Liver (tissue), 9 donors: ENCODE data around the gene NECTIN4. TPM values are rescaled to one million over a fixed set of nuclear protein-coding genes. Genes with fewer than 3 reads are reported as not detected.

ENCODE experiments used
- DNase-seq: peaks from one replicate; pipeline ENCODE4 v3.0.0-alpha.2; 2017; ENCODE audit warnings: low spot score
- H3K27ac ChIP-seq, 2 donors: one replicate each; pipeline ENCODE4 v1.7.0; 2013; ENCODE audit warnings: inconsistent platforms in 2 of 2, low read length in 2 of 2, control low read depth in 1 of 2, low read depth in 1 of 2, mild to moderate bottlenecking in 1 of 2
- H3K27me3 ChIP-seq, 4 donors: one replicate each; pipeline versions ENCODE4 v1.6.1 to v1.7.0; 2013; ENCODE audit warnings: low read length in 3 of 4, inconsistent platforms in 1 of 4, mild to moderate bottlenecking in 1 of 4, moderate library complexity in 1 of 4; ENCODE audit not compliant: control insufficient read depth in 4 of 4, insufficient read depth in 4 of 4
- H3K36me3 ChIP-seq, 4 donors: one replicate each; pipeline versions ENCODE4 v1.6.1 to v1.7.0; 2013; ENCODE audit warnings: low read length in 3 of 4, mild to moderate bottlenecking in 3 of 4, low read depth in 1 of 4, moderate library complexity in 1 of 4; ENCODE audit not compliant: control insufficient read depth in 4 of 4, insufficient read depth in 3 of 4
- H3K4me1 ChIP-seq, 4 donors: one replicate each; pipeline versions ENCODE4 v1.6.1 to v1.7.0; 2013; ENCODE audit warnings: low read length in 3 of 4, mild to moderate bottlenecking in 3 of 4, moderate library complexity in 1 of 4; ENCODE audit not compliant: control insufficient read depth in 4 of 4, insufficient read depth in 4 of 4
- H3K4me3 ChIP-seq, 3 donors: one replicate each; pipeline versions ENCODE4 v1.6.1 to v1.7.0; 2013; ENCODE audit warnings: low read length in 3 of 3, control low read depth in 1 of 3, low read depth in 1 of 3, mild to moderate bottlenecking in 1 of 3
- H3K9ac ChIP-seq, 2 donors: one replicate each; pipeline ENCODE4 v1.7.0; 2013; ENCODE audit warnings: low read length in 2 of 2, mild to moderate bottlenecking in 2 of 2, moderate library complexity in 2 of 2, control low read depth in 1 of 2, low read depth in 1 of 2
- H3K9me3 ChIP-seq, 4 donors: one replicate each; pipeline versions ENCODE4 v1.6.1 to v1.7.0; 2013; ENCODE audit warnings: low read length in 3 of 4; ENCODE audit not compliant: control insufficient read depth in 4 of 4
- ATF3 ChIP-seq: IDR thresholded peaks from 2 replicates; pipeline ENCODE4 v1.6.1; 2016; ENCODE audit warnings: antibody characterized with exemption
- EGR1 ChIP-seq, 2 donors: IDR thresholded peaks; 2 replicates each; pipeline ENCODE4 v1.6.1; 2016 to 2018; ENCODE audit warnings: antibody characterized with exemption in 2 of 2, low read depth in 2 of 2
- FOXA1 ChIP-seq: IDR thresholded peaks from 2 replicates; pipeline ENCODE4 v1.6.1; 2016; ENCODE audit warnings: antibody characterized with exemption
- FOXA2 ChIP-seq: IDR thresholded peaks from 2 replicates; pipeline ENCODE4 v1.6.1; 2016; ENCODE audit warnings: antibody characterized with exemption
- GABPA ChIP-seq, 2 donors: IDR thresholded peaks in 1 of 2; conservative IDR thresholded peaks in 1 of 2; 2 replicates each; pipeline ENCODE4 v1.6.1; 2016; ENCODE audit warnings: antibody characterized with exemption in 2 of 2, mild to moderate bottlenecking in 1 of 2, moderate library complexity in 1 of 2
- HNF4A ChIP-seq, 2 donors: conservative IDR thresholded peaks; 2 replicates each; pipeline ENCODE4 v1.6.1; 2016; ENCODE audit warnings: antibody characterized with exemption in 2 of 2, mild to moderate bottlenecking in 2 of 2
- HNF4G ChIP-seq: IDR thresholded peaks from 2 replicates; pipeline ENCODE4 v1.6.1; 2016; ENCODE audit warnings: antibody characterized with exemption
- JUND ChIP-seq, 2 donors: IDR thresholded peaks; 2 replicates each; pipeline ENCODE4 v1.6.1; 2016; ENCODE audit warnings: antibody characterized with exemption in 2 of 2
- MAX ChIP-seq: IDR thresholded peaks from 2 replicates; pipeline ENCODE4 v1.6.1; 2016; ENCODE audit warnings: antibody characterized with exemption
- NR2F2 ChIP-seq: IDR thresholded peaks from 2 replicates; pipeline ENCODE4 v1.6.1; 2016; ENCODE audit warnings: antibody characterized with exemption
- RAD21 ChIP-seq, 2 donors: IDR thresholded peaks; 2 replicates each; pipeline ENCODE4 v1.6.1; 2016; ENCODE audit warnings: antibody characterized with exemption in 2 of 2, mild to moderate bottlenecking in 2 of 2
- RXRA ChIP-seq, 2 donors: IDR thresholded peaks; 2 replicates each; pipeline ENCODE4 v1.6.1; 2017 to 2018; ENCODE audit warnings: antibody characterized with exemption in 2 of 2, mild to moderate bottlenecking in 1 of 2
- SP1 ChIP-seq: IDR thresholded peaks from 2 replicates; pipeline ENCODE4 v1.6.1; 2018; ENCODE audit warnings: antibody characterized with exemption, mild to moderate bottlenecking
- YY1 ChIP-seq: IDR thresholded peaks from 2 replicates; pipeline ENCODE4 v1.6.1; 2016; ENCODE audit warnings: antibody characterized with exemption, mild to moderate bottlenecking
- WGBS: extraction: QIAGEN DNeasy Blood & Tissue Kit; methylation state at CpG from one replicate; pipeline ENCODE4 v1.1.7; 2013; 5-methylcytosine and 5-hydroxymethylcytosine counted together
- polyA plus RNA-seq, 2 donors: library from polyadenylated mRNA; stranded (reverse) in 1 of 2; unstranded in 1 of 2; fragments of 200-250 nt in 1 of 2; fragments of >200 nt in 1 of 2; fragmentation: Nextera tagmentation in 1 of 2; extraction: Ambion mirVana in 1 of 2; gene quantifications; one replicate each; pipeline versions ENCODE4 v1.2.1 to v1.2.3, GENCODE V29; 2013 to 2015
- total RNA-seq, 2 donors: library from RNA; depleted of rRNA; stranded (reverse); fragments of >200 nt; gene quantifications; one replicate each; pipeline ENCODE4 v1.2.3, GENCODE V29; 2014
- TF ChIP-seq, protein P1 (sequence below): IDR thresholded peaks from 2 replicates; pipeline ENCODE4 v1.6.1; 2016; ENCODE audit warnings: antibody characterized with exemption
- TF ChIP-seq, protein P2 (sequence below): IDR thresholded peaks from 2 replicates; pipeline ENCODE4 v1.6.1; 2016; ENCODE audit warnings: antibody characterized with exemption, mild to moderate bottlenecking
- donor health status: healthy.
- donor health status: healthy.
- donor health status: healthy.
- donor health status: healthy.
- donor health status: healthy.

The NECTIN4 gene
- total and polyA plus RNA-seq, 4 donors, result 0.01 TPM; not detected in 3

DNA sequence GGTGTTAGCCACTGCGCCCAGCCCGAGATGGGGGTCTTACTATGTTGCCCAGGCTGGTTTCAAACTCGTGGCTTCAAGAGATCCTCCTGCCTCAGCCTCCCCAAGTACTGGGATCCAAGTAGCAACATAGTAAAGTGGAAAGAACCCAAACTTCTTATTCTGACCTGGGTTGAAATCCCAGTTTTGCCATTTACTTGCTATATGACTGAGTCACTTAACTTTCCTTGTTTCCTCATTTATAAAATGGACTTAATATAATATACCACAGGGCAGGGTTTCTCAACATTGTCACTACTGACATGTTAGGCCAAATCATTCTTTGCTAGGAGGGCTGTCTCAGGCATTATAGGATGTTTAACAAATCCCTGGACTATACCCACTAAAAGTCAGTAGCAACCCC, 21.8 kb upstream of the NECTIN4 start:
- Histone ChIP-seq H3K4me3 (no peak overlapping the region), H3K4me1 (peaks cover 5 to 17% (median 12%) of the 10 kb centered on the region in 4 donors), H3K9ac (no peak overlapping the region), H3K9me3 (no peaks in the 10 kb centered on the region), H3K27ac (no peak overlapping the region), H3K36me3 (peaks cover 0 to 2% (median 0%) of the 10 kb centered on the region in 4 donors), H3K27me3 (no peaks in the 10 kb centered on the region)
- no peak for DNase-seq
- 94% methylated on average over 3 of the region's 3 CpGs for WGBS
- TF ChIP-seq MAX, result no peak
- TF ChIP-seq GABPA (IDR thresholded peaks at IDR 0.05 in 1 of 2, conservative IDR thresholded peaks at IDR 0.05 in 1 of 2), result no peak
- TF ChIP-seq, protein P1, sequence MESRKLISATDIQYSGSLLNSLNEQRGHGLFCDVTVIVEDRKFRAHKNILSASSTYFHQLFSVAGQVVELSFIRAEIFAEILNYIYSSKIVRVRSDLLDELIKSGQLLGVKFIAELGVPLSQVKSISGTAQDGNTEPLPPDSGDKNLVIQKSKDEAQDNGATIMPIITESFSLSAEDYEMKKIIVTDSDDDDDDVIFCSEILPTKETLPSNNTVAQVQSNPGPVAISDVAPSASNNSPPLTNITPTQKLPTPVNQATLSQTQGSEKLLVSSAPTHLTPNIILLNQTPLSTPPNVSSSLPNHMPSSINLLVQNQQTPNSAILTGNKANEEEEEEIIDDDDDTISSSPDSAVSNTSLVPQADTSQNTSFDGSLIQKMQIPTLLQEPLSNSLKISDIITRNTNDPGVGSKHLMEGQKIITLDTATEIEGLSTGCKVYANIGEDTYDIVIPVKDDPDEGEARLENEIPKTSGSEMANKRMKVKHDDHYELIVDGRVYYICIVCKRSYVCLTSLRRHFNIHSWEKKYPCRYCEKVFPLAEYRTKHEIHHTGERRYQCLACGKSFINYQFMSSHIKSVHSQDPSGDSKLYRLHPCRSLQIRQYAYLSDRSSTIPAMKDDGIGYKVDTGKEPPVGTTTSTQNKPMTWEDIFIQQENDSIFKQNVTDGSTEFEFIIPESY, result no peak
- TF ChIP-seq SP1, result no peak
- TF ChIP-seq EGR1 (IDR thresholded peaks at IDR 0.05; ENCODE audit: low read depth in 2 of 2), result no peak
- no peak for TF ChIP-seq ATF3

GRCh38 chr1:161106431-161106830, 17.1 kb upstream of the NECTIN4 start:
- TF ChIP-seq SP1, result no peak
- no peak for TF ChIP-seq MAX
- no peak for TF ChIP-seq RXRA (IDR thresholded peaks at IDR 0.05)
- TF ChIP-seq ATF3, result no peak
- no peak for TF ChIP-seq HNF4G
- no peak for TF ChIP-seq YY1
- no peak for TF ChIP-seq NR2F2
- no peak for DNase-seq
- no peaks in the 10 kb centered on the region for H3K9me3 ChIP-seq
- no peak overlapping the region for H3K4me3 ChIP-seq
- H3K9ac ChIP-seq, result no peak overlapping the region
- no peak overlapping the region for H3K27ac ChIP-seq
- 97% methylated on average over 1 of the region's 1 CpG for WGBS
- peaks cover 4 to 12% (median 10%) of the 10 kb centered on the region in 4 donors for H3K36me3 ChIP-seq
- no peaks in the 10 kb centered on the region for H3K27me3 ChIP-seq
- peaks cover 0 to 3% (median 2%) of the 10 kb centered on the region in 4 donors for H3K4me1 ChIP-seq

DNA sequence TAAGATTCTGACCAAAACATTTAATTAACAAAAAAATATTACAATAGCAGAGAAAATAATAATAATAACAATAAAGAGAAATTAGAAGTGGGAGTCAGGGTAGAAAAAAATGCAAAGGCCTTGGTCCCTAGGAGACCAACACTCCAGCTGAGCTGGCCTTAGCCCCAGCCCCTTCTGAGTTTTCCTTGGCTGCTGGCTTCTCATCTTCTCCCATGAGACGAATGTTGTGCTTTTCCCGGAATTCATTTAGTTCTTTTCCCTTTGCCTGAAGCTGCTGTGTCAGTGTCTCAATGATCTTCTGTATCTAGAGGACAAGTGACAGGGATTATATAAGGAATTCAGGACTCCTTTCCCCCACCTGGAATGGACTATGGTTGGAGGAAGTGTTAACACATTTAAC, 11.2 kb upstream of the NECTIN4 start:
- peaks cover 4 to 23% (median 16%) of the 10 kb centered on the region in 4 donors for H3K36me3 ChIP-seq
- no peak for DNase-seq
- H3K4me3 ChIP-seq, result no peak overlapping the region
- WGBS, result 85% methylated on average over 2 of the region's 2 CpGs
- no peak for TF ChIP-seq RXRA (IDR thresholded peaks at IDR 0.05)
- no peak for TF ChIP-seq FOXA2
- no peak for TF ChIP-seq FOXA1
- TF ChIP-seq NR2F2, result no peak
- TF ChIP-seq EGR1 (IDR thresholded peaks at IDR 0.05; ENCODE audit: low read depth in 2 of 2), result no peak
- TF ChIP-seq JUND (IDR thresholded peaks at IDR 0.05), result no peak
- TF ChIP-seq, protein P2, sequence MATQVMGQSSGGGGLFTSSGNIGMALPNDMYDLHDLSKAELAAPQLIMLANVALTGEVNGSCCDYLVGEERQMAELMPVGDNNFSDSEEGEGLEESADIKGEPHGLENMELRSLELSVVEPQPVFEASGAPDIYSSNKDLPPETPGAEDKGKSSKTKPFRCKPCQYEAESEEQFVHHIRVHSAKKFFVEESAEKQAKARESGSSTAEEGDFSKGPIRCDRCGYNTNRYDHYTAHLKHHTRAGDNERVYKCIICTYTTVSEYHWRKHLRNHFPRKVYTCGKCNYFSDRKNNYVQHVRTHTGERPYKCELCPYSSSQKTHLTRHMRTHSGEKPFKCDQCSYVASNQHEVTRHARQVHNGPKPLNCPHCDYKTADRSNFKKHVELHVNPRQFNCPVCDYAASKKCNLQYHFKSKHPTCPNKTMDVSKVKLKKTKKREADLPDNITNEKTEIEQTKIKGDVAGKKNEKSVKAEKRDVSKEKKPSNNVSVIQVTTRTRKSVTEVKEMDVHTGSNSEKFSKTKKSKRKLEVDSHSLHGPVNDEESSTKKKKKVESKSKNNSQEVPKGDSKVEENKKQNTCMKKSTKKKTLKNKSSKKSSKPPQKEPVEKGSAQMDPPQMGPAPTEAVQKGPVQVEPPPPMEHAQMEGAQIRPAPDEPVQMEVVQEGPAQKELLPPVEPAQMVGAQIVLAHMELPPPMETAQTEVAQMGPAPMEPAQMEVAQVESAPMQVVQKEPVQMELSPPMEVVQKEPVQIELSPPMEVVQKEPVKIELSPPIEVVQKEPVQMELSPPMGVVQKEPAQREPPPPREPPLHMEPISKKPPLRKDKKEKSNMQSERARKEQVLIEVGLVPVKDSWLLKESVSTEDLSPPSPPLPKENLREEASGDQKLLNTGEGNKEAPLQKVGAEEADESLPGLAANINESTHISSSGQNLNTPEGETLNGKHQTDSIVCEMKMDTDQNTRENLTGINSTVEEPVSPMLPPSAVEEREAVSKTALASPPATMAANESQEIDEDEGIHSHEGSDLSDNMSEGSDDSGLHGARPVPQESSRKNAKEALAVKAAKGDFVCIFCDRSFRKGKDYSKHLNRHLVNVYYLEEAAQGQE, result no peak
- no peak for TF ChIP-seq RAD21 (IDR thresholded peaks at IDR 0.05)
- TF ChIP-seq HNF4G, result no peak
- no peak for TF ChIP-seq HNF4A (conservative IDR thresholded peaks at IDR 0.05)
- no peak for TF ChIP-seq GABPA (IDR thresholded peaks at IDR 0.05 in 1 of 2, conservative IDR thresholded peaks at IDR 0.05 in 1 of 2)
- no peak overlapping the region for H3K27ac ChIP-seq
- no peaks in the 10 kb centered on the region for H3K9me3 ChIP-seq
- H3K4me1 ChIP-seq, result peaks cover 2 to 27% (median 13%) of the 10 kb centered on the region in 4 donors
- no peaks in the 10 kb centered on the region for H3K27me3 ChIP-seq
- H3K9ac ChIP-seq, result no peak overlapping the region
